GM12878 (cell line): Measurements from ENCODE around the gene HBA1. TPM values are rescaled to one million over a fixed set of nuclear protein-coding genes. Genes with fewer than 3 reads are reported as not detected.

Experiments
- ATAC-seq: fragments of 200-7000 bp; cut with Tn5 transposase; 3 replicates; pipeline ENCODE4 v1.9.1; 2020; ENCODE audit warnings: mild to moderate bottlenecking, moderate library complexity
- BruUV-seq: library from RNA; stranded (reverse); fragments of 400-500 nt; replicated peaks from 2 replicates; lab custom pipeline; 2021; lab: Mats Ljungman, UMichigan
- CTCF ChIA-PET: fragments of 300-600 bp; sonication (Branson Sonifier 250); formaldehyde crosslinking; extraction: SDS; loops from one replicate; lab custom pipeline; 2021; ENCODE audit warnings: inconsistent platforms; lab: Yijun Ruan, JAX
- POLR2A ChIA-PET: fragments of 350-600 bp; formaldehyde crosslinking; extraction: SDS; loops from one replicate; lab custom pipeline; 2021; ENCODE audit warnings: inconsistent platforms; lab: Charles Lee
- RAD21 ChIA-PET: fragments of 300-600 bp; sonication (Branson Sonifier 250); formaldehyde crosslinking; loops from one replicate; lab custom pipeline; 2023; ENCODE audit warnings: antibody characterized with exemption; ENCODE audit not compliant: unreplicated experiment; lab: Charles Lee
- SMC1A ChIA-PET: fragments of 300-600 bp; sonication (Branson Sonifier 250); formaldehyde crosslinking; loops from one replicate; lab custom pipeline; 2023; ENCODE audit not compliant: unreplicated experiment, uncharacterized antibody; lab: Charles Lee
- DNase-seq: peaks from one replicate; pipeline ENCODE4 v3.0.0-alpha.2; 2011; ENCODE audit warnings: low read depth, low spot score
- FAIRE-seq: peaks from 3 replicates; lab custom pipeline; 2011; peaks lifted over from hg19 to GRCh38; lab: Jason Lieb, UNC
- H2AFZ ChIP-seq: 2 replicates; pipeline ENCODE4 v1.6.0; 2011; ENCODE audit warnings: low read depth, low read length, control low read depth; ENCODE audit not compliant: control insufficient read depth
- H3K27ac ChIP-seq: 2 replicates; pipeline ENCODE4 v1.5.1; 2011; ENCODE audit warnings: control low read depth; ENCODE audit not compliant: control insufficient read depth, insufficient read depth
- H3K27me3 ChIP-seq, 2 experiments: replicated peaks in 1 of 2; 2 replicates each; pipeline versions ENCODE4 v1.6.0 to v1.6.1; 2011; ENCODE audit warnings: low read length in 1 of 2; ENCODE audit not compliant: control insufficient read depth in 2 of 2, insufficient read depth in 2 of 2
- H3K36me3 ChIP-seq, 2 experiments: 2 replicates each; pipeline ENCODE4 v1.5.1; 2011; ENCODE audit warnings: low read length in 1 of 2; ENCODE audit not compliant: control insufficient read depth in 2 of 2, insufficient read depth in 2 of 2
- H3K4me1 ChIP-seq: 2 replicates; pipeline ENCODE4 v1.6.1; 2011; ENCODE audit warnings: mild to moderate bottlenecking, low read length, moderate library complexity, mixed read lengths; ENCODE audit not compliant: control insufficient read depth, insufficient read depth
- H3K4me2 ChIP-seq: 2 replicates; pipeline ENCODE4 v1.6.0; 2011; ENCODE audit warnings: control low read depth; ENCODE audit not compliant: control insufficient read depth, insufficient read depth
- H3K4me3 ChIP-seq: fragments of 200-600 bp; sonication (generic); 2 replicates; pipeline ENCODE4 v1.5.1; 2016
- H3K79me2 ChIP-seq: 2 replicates; pipeline ENCODE4 v1.6.0; 2011; ENCODE audit warnings: low read length; ENCODE audit not compliant: control insufficient read depth, insufficient read depth
- H3K9ac ChIP-seq: 2 replicates; pipeline ENCODE4 v1.8.0; 2011; ENCODE audit warnings: low read length, control low read depth, mixed read lengths; ENCODE audit not compliant: control insufficient read depth, insufficient read depth
- H3K9me3 ChIP-seq: replicated peaks from 3 replicates; pipeline ENCODE4 v1.5.1; 2011; ENCODE audit warnings: mild to moderate bottlenecking, low read length; ENCODE audit not compliant: control insufficient read depth, insufficient read depth
- H4K20me1 ChIP-seq: 2 replicates; pipeline ENCODE4 v1.6.0; 2011; ENCODE audit not compliant: control insufficient read depth, insufficient read depth
- ATF7 ChIP-seq: fragments of 450-650 bp; IDR thresholded peaks from 2 replicates; pipeline ENCODE4 v1.6.1; 2016; ENCODE audit warnings: low read depth, mild to moderate bottlenecking
- BCL11A ChIP-seq: IDR thresholded peaks from 2 replicates; pipeline ENCODE4 v1.6.1; 2011; ENCODE audit warnings: low read depth, low read length
- BRCA1 ChIP-seq: IDR thresholded peaks from 2 replicates; pipeline ENCODE4 v1.6.1; 2011; ENCODE audit warnings: low read depth, low read length, improper control_type of control experiment
- CHD1 ChIP-seq: IDR thresholded peaks from 2 replicates; pipeline ENCODE4 v1.6.1; 2012; ENCODE audit warnings: low read depth, low read length, improper control_type of control experiment
- HCFC1 ChIP-seq: fragments of 150-350 bp; IDR thresholded peaks from 2 replicates; pipeline ENCODE4 v1.6.1; 2014; ENCODE audit warnings: low read length
- MAX ChIP-seq: IDR thresholded peaks from 2 replicates; pipeline ENCODE4 v1.6.1; 2012; ENCODE audit warnings: low read depth, low read length, improper control_type of control experiment
- NFYB ChIP-seq: IDR thresholded peaks from 2 replicates; pipeline ENCODE4 v1.6.1; 2011; ENCODE audit warnings: low read depth, mild to moderate bottlenecking, low read length, improper control_type of control experiment, moderate library complexity; ENCODE audit not compliant: insufficient read depth
- ZNF592 ChIP-seq: fragments of 450-650 bp; IDR thresholded peaks from 2 replicates; pipeline ENCODE4 v1.6.1; 2017; ENCODE audit warnings: mild to moderate bottlenecking, moderate library complexity
- WGBS: methylation state at CpG from one replicate; pipeline ENCODE4 v1.1.6; 2016; ENCODE audit warnings: low lambda C conversion rate; ENCODE audit not compliant: insufficient replicate concordance, insufficient coverage; ENCODE audit errors: missing lambda C conversion rate; 5-methylcytosine and 5-hydroxymethylcytosine counted together
- in situ Hi-C: fragments of 300-500 bp; cut with MboI; formaldehyde crosslinking; loops from 9 replicates; pipeline ENCODE4 v1.14.3; 2018; ENCODE audit warnings: mixed read lengths
- intact Hi-C: fragments of 100-400 bp; cut with micrococcal nuclease; formaldehyde crosslinking; loops from one replicate; pipeline ENCODE4 v1.14.2; 2022; ENCODE audit not compliant: unreplicated experiment
- polyA plus RNA-seq, 11 experiments: library from polyadenylated mRNA; depleted of rRNA in 4 of 11; unstranded in 6 of 11; stranded (reverse) in 5 of 11; fragments of >200 nt; fragmentation: Nextera tagmentation in 4 of 11; fragmentation: Illumina TruSeq in 1 of 11; extraction: Ambion mirVana in 4 of 11; extraction: Trizol in 1 of 11; gene quantifications; 1 replicate in 1 of 11; 2 replicates in 10 of 11; pipeline versions ENCODE4 v1.2.1 to v1.2.3, GENCODE V29; 2011 to 2016; ENCODE audit warnings: inconsistent platforms in 2 of 11, missing spikeins in 2 of 11, low read depth in 1 of 11
- total RNA-seq, 4 experiments: library from RNA; depleted of rRNA in 3 of 4; stranded (reverse); fragments of >200 nt in 3 of 4; fragmentation: Illumina TruSeq in 1 of 4; extraction: Trizol in 1 of 4; gene quantifications; 2 replicates each; pipeline versions ENCODE4 v1.2.1 to v1.2.3, GENCODE V29; 2013 to 2021

The HBA1 gene
- total and polyA plus RNA-seq, 10 of the 15 experiments (the other 5 are each of a cell fraction or from before 2014, with no cell fraction given) = 0.28 to 3.5 (median 0.83) TPM; not detected in 5

- no peak for ATAC-seq
- no peaks in the 10 kb centered on the region for H3K9me3 ChIP-seq
- no peak for DNase-seq
- ChIA-PET RAD21 (no interaction called here), CTCF (interaction anchor here (1.5 to 1.7 kb wide), 2 partner anchors 13 to 62 kb away, joined by 4 to 6 read pairs; no protein-coding TSS in a partner anchor), POLR2A (interaction anchor here (1.1 kb wide), 1 partner anchor 14 kb away, joined by 3 read pairs; no protein-coding TSS in a partner anchor), SMC1A (no interaction called here)
- H2AFZ ChIP-seq = no peak overlapping the region
- no peak overlapping the region for H3K27ac ChIP-seq
- BruUV-seq = no TSS peak
- H3K79me2 ChIP-seq = no peaks in the 10 kb centered on the region
- in situ Hi-C loops = no loop called here
- no peak overlapping the region for H3K9ac ChIP-seq
- WGBS = 0% methylated on average over 3 of the region's 3 CpGs
- peaks cover 9 to 24% of the 10 kb centered on the region in 2 experiments for H3K27me3 ChIP-seq
- TF ChIP-seq ATF7 (no peak), NFYB (no peak), BCL11A (no peak), BRCA1 (no peak), ZNF592 (no peak), MAX (no peak), HCFC1 (no peak), CHD1 (no peak)
- no peaks in the 10 kb centered on the region for H4K20me1 ChIP-seq
- intact Hi-C loops = no loop called here
- H3K4me1 ChIP-seq = peaks cover 3% of the 10 kb centered on the region; the same call in 1 of the 2 replicates
- H3K36me3 ChIP-seq = no peaks in the 10 kb centered on the region
- FAIRE-seq = no peak
- H3K4me2 ChIP-seq = no peak overlapping the region
- H3K4me3 ChIP-seq = no peak overlapping the region
Observed at GRCh38 chr16:169014-169413, 7.5 kb upstream of the HBA1 start.
